ENCODE results near the gene STEAP1. TPM values are rescaled to one million over a fixed set of nuclear protein-coding genes. Genes with fewer than 3 reads are reported as not detected.

STEAP1 gene
- total RNA-seq, 4 donors from 2014 or later: 4.1 to 36.4 (median 18.6) TPM

DNA sequence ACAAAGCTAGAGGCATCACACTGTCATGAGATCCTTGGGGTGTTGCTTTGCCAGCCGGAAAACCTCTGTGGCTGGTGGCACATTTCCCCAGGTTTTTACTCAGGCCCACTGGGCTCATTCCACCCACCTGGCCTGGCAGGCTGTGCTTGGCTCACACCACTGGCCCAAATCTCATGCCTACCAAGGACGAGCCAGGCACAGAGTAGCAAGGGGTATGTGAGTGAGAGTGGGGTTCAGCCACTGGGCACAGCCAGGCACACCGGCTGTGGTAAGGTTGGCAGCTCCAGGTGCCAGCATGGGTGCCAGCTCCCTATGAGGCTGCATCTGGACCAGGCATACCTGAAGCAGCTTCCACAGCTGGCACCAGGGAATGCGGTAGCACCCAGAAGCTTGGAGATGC is 21.4 kb downstream of the STEAP1 start:
- intact Hi-C loops (cut with DNase I; ENCODE audit: low total_unique reads) (no loop called here), in situ Hi-C loops (cut with MboI; ENCODE audit: low pct_ligation_motif_present in 1 of 4, low pct_unique_long_range_greater_than_20kb in 1 of 4, low sequenced_read_pairs in 3 of 4) (no loop called here)
- Histone ChIP-seq H3K27me3 (no peaks in the 10 kb centered on the region), H3K9me3 (no peaks in the 10 kb centered on the region), H3K27ac (no peak overlapping the region), H3K36me3 (no peaks in the 10 kb centered on the region), H3K4me3 (no peak overlapping the region), H3K4me1 (peaks cover 4 to 23% (median 15%) of the 10 kb centered on the region in 4 donors)
- no peak for DNase-seq
- TF ChIP-seq, protein P1, sequence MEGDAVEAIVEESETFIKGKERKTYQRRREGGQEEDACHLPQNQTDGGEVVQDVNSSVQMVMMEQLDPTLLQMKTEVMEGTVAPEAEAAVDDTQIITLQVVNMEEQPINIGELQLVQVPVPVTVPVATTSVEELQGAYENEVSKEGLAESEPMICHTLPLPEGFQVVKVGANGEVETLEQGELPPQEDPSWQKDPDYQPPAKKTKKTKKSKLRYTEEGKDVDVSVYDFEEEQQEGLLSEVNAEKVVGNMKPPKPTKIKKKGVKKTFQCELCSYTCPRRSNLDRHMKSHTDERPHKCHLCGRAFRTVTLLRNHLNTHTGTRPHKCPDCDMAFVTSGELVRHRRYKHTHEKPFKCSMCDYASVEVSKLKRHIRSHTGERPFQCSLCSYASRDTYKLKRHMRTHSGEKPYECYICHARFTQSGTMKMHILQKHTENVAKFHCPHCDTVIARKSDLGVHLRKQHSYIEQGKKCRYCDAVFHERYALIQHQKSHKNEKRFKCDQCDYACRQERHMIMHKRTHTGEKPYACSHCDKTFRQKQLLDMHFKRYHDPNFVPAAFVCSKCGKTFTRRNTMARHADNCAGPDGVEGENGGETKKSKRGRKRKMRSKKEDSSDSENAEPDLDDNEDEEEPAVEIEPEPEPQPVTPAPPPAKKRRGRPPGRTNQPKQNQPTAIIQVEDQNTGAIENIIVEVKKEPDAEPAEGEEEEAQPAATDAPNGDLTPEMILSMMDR (IDR thresholded peaks at IDR 0.05): no peak
- no peak for TF ChIP-seq EP300 (IDR thresholded peaks at IDR 0.05; ENCODE audit: low read depth)
- no peak for TF ChIP-seq POLR2AphosphoS5 (IDR thresholded peaks at IDR 0.05)
- TF ChIP-seq POLR2A (IDR thresholded peaks at IDR 0.05): no peak
- WGBS, 2 donors (ENCODE audit: low coverage in 1 of 2): 58 to 100% methylated on average over 1 to 4 of the region's 4 CpGs

DNA sequence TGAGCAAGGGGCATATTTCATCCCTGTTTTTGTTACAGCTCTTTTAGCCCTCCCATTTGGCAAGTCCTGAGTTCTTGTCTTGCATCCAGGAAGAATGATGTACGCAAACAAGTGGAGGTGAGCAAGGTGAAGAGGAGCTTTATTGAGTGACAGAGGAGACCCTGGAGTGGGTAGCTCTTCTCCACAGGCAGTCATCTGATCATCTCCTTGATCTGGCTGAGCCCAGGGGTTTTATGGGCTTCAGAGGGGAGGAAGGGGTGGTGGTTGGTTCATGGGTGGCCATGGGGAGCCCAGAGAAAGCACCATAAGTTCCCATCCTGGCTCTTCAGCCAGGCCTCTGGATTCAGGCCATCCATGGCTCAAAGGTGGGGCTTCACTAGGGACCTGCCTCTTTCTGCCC is 21.9 kb downstream of the STEAP1 start:
- Histone ChIP-seq H3K4me1 (peaks cover 4 to 28% (median 15%) of the 10 kb centered on the region in 4 donors), H3K27ac (no peak overlapping the region), H3K36me3 (no peaks in the 10 kb centered on the region), H3K4me3 (no peak overlapping the region), H3K9me3 (no peaks in the 10 kb centered on the region), H3K27me3 (no peaks in the 10 kb centered on the region)
- intact Hi-C loops (cut with DNase I; ENCODE audit: low total_unique reads): no loop called here
- TF ChIP-seq, protein P1 (IDR thresholded peaks at IDR 0.05): no peak
- no peak for TF ChIP-seq POLR2A (IDR thresholded peaks at IDR 0.05)
- TF ChIP-seq POLR2AphosphoS5 (IDR thresholded peaks at IDR 0.05): no peak
- no peak for TF ChIP-seq EP300 (IDR thresholded peaks at IDR 0.05; ENCODE audit: low read depth)
- in situ Hi-C loops (cut with MboI; ENCODE audit: low pct_ligation_motif_present in 1 of 4, low pct_unique_long_range_greater_than_20kb in 1 of 4, low sequenced_read_pairs in 3 of 4): no loop called here
- 96 to 100% methylated on average over 1 of the region's 1 CpG for WGBS, 2 donors (ENCODE audit: low coverage in 1 of 2)
- no peak for DNase-seq

DNA sequence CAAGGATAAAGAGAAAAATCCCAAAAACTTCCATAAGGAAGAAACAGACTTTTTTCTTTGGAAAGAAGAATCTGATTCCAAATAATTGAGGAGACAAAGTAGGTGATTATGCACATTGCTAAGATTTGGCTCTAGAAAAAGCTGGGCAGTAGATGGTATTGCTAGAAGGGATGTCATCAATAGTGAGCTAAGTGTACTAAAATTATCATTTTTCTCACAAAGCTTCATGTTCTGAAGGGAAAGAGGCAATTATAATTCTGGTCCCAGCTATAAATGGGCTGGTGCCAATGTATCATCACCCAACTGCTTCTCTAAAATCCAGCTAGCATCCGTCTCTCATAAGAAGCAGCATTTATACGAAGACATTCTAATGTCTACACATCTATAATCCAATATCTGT is 23.9 kb downstream of the STEAP1 start:
- in situ Hi-C loops (cut with MboI; ENCODE audit: low pct_ligation_motif_present in 1 of 4, low pct_unique_long_range_greater_than_20kb in 1 of 4, low sequenced_read_pairs in 3 of 4) (no loop called here), intact Hi-C loops (cut with DNase I; ENCODE audit: low total_unique reads) (no loop called here)
- Histone ChIP-seq H3K36me3 (no peaks in the 10 kb centered on the region), H3K27me3 (no peaks in the 10 kb centered on the region), H3K27ac (no peak overlapping the region), H3K9me3 (no peaks in the 10 kb centered on the region), H3K4me3 (no peak overlapping the region), H3K4me1 (peaks cover 0 to 12% (median 6%) of the 10 kb centered on the region in 4 donors)
- TF ChIP-seq, protein P1 (IDR thresholded peaks at IDR 0.05): no peak
- TF ChIP-seq EP300 (IDR thresholded peaks at IDR 0.05; ENCODE audit: low read depth) (no peak), POLR2A (IDR thresholded peaks at IDR 0.05) (no peak), POLR2AphosphoS5 (IDR thresholded peaks at IDR 0.05) (no peak)
- DNase-seq: no peak
- WGBS, 2 donors (ENCODE audit: low coverage in 1 of 2): 83 to 95% methylated on average over 2 of the region's 2 CpGs

DNA sequence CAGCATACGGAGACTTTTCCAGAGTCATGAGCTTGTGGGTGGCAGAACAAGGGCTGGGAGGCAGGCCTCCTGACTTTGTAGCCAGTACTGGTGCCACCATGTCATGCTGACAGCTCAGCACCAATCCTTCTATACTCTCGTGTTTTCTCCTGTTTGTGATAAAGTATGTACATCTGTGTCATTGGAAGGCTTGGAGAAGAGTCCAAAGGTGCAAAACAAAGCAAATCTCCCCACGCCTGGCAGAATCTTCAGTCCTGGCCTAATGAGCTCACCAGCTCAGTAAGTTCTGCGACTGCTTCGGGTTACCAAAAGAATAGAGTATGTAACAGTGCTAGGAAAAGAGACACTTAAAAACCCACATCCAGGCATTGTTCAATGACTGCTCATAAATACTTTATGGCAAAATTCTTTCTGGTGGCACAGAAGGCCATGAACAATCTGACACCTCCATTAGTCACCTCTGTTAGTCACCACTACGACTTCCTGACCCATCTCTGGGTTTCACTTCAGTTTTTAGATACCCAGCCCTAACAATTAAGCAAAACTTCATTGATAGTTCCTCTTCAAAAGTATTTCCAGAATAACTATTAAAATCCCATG is 24.5 kb downstream of the STEAP1 start:
- Histone ChIP-seq H3K4me3 (no peak overlapping the region), H3K4me1 (peaks cover 0 to 9% (median under 1%) of the 10 kb centered on the region in 4 donors), H3K27me3 (no peaks in the 10 kb centered on the region), H3K36me3 (no peaks in the 10 kb centered on the region), H3K27ac (no peak overlapping the region), H3K9me3 (no peaks in the 10 kb centered on the region)
- no peak for DNase-seq
- TF ChIP-seq POLR2AphosphoS5 (IDR thresholded peaks at IDR 0.05) (no peak), EP300 (IDR thresholded peaks at IDR 0.05; ENCODE audit: low read depth) (no peak), POLR2A (IDR thresholded peaks at IDR 0.05) (no peak)
- TF ChIP-seq, protein P1 (IDR thresholded peaks at IDR 0.05): no peak
- 65 to 80% methylated on average over 5 to 6 of the region's 6 CpGs for WGBS, 2 donors (ENCODE audit: low coverage in 1 of 2)
- intact Hi-C loops (cut with DNase I; ENCODE audit: low total_unique reads): no loop called here
- in situ Hi-C loops (cut with MboI; ENCODE audit: low pct_ligation_motif_present in 1 of 4, low pct_unique_long_range_greater_than_20kb in 1 of 4, low sequenced_read_pairs in 3 of 4): no loop called here
